Activated naive CD4-positive, alpha-beta T cell treated with anti-CD3 and anti-CD28 coated beads, Interleukin-2, amount 50 U/mL, for 72 hours (primary cell): ENCODE results near the gene MBNL1. TPM values are rescaled to one million over a fixed set of nuclear protein-coding genes. Genes with fewer than 3 reads are reported as not detected.
A peak's percentile ranks its signal among the peaks of the same experiment; 100 is the strongest.

Experiments used
- ATAC-seq, 2 donors: fragments of 150-1000 bp; cut with Tn5 transposase; 2 replicates each; pipeline ENCODE4 v1.10.0; 2021; ENCODE audit warnings: mild to moderate bottlenecking in 2 of 2, moderate library complexity in 2 of 2
- DNase-seq, 2 donors: peaks; one replicate each; pipeline ENCODE4 v3.0.0; 2021 to 2022; ENCODE audit warnings: low spot score in 2 of 2
- H3K27ac Mint-ChIP-seq, 2 donors: one replicate each; pipeline ENCODE4 v1.8.0; 2022; ENCODE audit warnings: mild to moderate bottlenecking in 2 of 2, mixed read lengths in 2 of 2
- H3K36me3 Mint-ChIP-seq, 2 donors: one replicate each; pipeline ENCODE4 v1.8.0; 2022; ENCODE audit warnings: mixed read lengths in 2 of 2
- H3K9me3 Mint-ChIP-seq, 2 donors: one replicate each; pipeline ENCODE4 v1.8.0; 2022; ENCODE audit warnings: mixed read lengths in 2 of 2
- total RNA-seq, 2 donors: library from RNA; stranded (reverse); gene quantifications; one replicate each; pipeline ENCODE4 v1.2.3, GENCODE V29; 2022

Gene MBNL1
- total RNA-seq, 2 donors from 2014 or later = 406 to 425 TPM

DNA sequence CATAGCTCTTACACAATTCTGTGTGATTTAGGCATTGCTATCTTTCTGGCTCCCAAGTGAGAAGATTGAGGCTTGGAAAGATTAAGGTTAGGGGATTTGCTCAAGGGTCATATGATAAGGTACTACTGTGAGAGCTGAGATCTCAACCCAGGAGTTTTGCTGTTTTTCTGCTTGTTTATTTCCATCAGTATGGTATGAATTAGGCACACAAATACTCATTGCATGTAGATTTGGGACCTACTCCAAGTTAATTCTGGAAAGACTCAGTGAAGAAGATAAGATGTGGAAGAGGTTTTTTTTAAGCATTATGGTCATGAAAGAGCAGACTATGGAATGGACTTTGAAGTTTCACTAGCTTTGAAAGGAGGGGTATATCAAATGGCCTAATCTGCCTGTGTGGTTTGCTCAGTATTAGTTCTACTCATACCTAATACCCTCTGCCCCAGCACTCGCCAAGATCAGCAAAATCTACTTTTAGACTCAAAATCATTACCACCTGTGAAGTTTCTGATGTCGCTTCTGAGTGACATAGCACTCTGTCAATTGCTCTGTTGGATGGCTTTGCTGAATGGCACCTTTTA, 12.5 kb downstream of the MBNL1 start:
- no peak for DNase-seq
- H3K9me3 Mint-ChIP-seq = no peaks in the 10 kb centered on the region
- no peaks in the 10 kb centered on the region for H3K36me3 Mint-ChIP-seq
- peak; percentile 23 to 47 for ATAC-seq
- H3K27ac Mint-ChIP-seq = peak overlapping the region; percentile 59 to 78

DNA sequence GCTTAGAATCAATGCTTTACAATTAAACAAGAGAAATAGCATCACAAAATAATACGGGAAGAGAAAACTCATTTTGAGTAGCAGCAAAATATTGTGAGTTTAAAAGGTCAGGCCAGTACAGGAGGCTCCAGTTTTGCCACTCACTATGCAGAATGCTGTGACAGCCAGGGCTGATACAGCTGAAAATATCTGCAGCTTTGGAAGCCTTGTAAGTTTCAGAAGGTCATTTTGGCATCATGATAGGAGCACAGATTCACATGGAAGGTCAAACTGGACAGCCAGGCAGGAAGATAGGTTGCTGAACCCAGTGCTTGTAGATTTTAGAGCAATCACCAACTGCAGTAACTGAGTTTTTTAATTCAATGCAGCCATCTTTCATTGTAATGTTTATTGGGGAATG, 14.1 kb downstream of the MBNL1 start:
- no peak for ATAC-seq
- DNase-seq = no peak
- H3K36me3 Mint-ChIP-seq = peaks cover 0 to under 1% of the 10 kb centered on the region in 2 donors
- peak overlapping the region in 1 of 2 donors; percentile 32 for H3K27ac Mint-ChIP-seq
- no peaks in the 10 kb centered on the region for H3K9me3 Mint-ChIP-seq

DNA sequence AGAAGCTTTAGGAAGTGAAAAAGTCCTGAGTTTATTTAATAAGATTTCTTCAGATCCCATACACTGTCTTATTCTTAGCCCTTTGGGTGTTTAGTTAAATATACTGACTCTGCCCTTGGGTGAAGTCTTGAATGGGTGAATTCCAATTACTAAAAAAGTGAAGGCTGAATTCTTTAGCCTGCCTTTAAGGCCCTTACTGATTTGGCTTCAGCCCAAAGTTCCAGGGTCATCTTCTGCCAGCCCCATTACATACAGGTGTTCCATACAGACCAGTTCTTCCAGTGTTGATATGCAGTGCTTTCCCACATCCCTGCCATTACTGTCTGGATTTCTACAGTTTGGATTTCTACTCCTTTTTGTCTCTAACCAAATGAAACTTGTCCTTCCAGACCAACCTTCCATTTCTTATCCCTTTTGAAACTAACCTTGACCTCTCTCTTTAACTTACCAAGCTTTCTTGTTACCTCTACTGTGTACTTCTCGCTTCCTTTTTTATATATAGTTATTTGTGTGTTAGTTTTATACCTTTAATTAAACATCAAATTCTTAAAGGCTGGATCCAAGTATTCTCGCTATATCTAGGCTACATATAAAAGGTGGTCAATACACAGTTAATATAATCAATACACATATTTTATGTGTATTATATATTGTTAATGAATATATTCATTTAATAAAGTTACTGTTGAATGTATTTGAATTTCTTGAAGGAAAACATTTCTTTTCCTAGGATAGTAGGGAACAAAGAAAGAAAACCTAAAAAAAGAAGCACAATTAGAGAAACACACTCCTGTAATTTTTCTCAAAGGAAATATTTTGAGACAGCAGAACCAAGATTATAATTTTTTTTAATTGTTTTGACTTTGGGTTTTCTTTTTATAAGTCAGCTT, 15.0 kb downstream of the MBNL1 start:
- DNase-seq (no peak), ATAC-seq (no peak)
- Mint-ChIP-seq H3K27ac (peak overlapping the region in 1 of 2 donors; percentile 88), H3K36me3 (peaks cover 0 to 5% of the 10 kb centered on the region in 2 donors), H3K9me3 (no peaks in the 10 kb centered on the region)

DNA sequence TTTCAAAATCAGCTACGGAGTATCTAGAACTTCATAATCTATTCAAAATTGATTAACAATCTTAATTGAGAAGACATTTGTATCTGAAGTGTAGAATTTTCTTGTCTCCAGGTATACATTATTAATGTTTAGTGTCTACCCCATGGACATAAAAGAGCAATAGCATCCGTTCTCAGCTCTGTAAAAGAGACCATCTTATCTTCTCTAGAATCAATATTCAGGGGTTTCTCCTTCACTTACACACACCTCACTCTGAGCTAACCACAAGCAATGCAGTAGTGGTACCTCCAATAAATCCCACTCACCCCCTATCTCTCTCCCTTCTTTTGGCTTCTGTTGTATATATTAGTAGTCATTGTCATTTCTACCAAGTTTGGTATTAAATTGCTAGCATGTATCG, 16.2 kb downstream of the MBNL1 start:
- Mint-ChIP-seq H3K9me3 (no peaks in the 10 kb centered on the region), H3K36me3 (peaks cover 0 to 5% of the 10 kb centered on the region in 2 donors), H3K27ac (peak overlapping the region in 1 of 2 donors; percentile 74)
- DNase-seq (no peak), ATAC-seq (peak; percentile 53 to 74)

DNA sequence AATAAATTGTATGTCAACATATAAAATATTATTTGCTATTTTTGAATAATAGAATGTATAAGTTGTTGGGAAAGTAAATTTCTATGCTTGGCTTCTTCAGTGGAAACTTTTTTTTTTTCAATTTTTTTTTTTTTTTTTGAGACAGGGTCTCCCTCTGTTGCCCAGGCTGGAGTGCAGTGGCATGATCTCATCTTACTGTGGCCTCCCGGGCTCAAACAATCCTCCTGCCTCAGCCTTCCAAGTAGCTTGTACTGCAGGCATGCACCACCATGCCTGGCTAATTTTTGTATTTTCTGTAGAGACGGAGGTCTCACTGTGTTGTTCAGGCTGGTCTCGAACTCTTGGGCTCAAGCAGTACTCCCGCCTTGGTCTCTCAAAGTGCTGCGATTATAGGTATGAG, 16.8 kb downstream of the MBNL1 start:
- peaks cover 0 to 5% of the 10 kb centered on the region in 2 donors for H3K36me3 Mint-ChIP-seq
- ATAC-seq (peak in 1 of 2 donors; percentile 24), DNase-seq (no peak)
- no peaks in the 10 kb centered on the region for H3K9me3 Mint-ChIP-seq
- peak overlapping the region in 1 of 2 donors; percentile 74 for H3K27ac Mint-ChIP-seq

DNA sequence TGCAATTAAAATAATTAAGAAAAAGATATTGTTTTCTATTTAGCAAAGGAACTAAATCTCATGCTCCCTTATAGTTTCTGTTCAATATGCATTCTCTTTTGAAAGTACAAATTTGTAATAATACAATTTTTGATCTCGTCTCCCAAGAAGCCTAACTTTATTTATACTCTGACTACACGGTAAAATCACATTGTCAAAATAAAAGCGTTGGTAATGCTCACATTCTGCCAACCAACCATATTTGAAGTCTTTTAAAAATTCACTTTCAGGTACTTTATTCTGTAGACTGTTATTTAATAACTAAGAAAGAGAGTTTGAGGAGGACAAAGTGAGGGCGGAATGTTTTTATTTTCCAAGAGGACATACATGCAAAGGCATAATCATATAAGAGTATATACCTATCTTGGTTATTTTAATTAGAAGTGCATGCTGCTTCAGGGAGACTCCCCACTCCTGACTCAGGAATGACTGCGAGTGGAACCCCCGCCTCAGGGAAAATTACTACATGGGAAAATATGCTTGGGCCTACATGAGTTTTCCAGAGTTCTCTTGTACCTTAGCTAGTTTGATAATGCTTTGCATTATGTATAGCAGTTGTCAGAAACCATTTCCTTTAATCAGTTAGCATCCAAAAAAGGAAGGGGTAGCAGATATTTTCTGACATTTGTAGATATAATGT, 19.3 kb downstream of the MBNL1 start:
- Mint-ChIP-seq H3K27ac (peak overlapping the region in 1 of 2 donors; percentile 72), H3K36me3 (peaks cover 0 to 5% of the 10 kb centered on the region in 2 donors), H3K9me3 (no peaks in the 10 kb centered on the region)
- ATAC-seq = no peak
- DNase-seq = no peak

DNA sequence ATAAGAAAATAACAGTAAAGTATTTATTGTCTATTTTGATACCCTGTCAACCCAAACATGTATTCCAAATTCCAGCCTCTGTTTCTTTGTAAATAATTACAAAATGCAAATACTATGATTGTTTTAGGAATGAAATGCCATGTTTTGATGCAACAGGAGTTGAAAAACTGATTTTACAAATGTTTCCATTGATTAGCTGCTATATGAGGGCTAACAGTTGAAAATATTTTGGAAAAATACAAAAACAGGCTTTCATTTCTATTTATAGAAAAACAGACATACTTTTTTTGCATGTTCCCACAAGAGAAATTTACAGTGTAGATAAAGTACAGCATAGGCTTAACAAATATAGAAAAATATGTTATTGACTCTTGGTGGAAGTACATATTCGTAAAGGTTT, 20.0 kb downstream of the MBNL1 start:
- Mint-ChIP-seq H3K27ac (no peak overlapping the region), H3K36me3 (peaks cover 0 to 5% of the 10 kb centered on the region in 2 donors), H3K9me3 (no peaks in the 10 kb centered on the region)
- no peak for DNase-seq
- ATAC-seq = no peak

DNA sequence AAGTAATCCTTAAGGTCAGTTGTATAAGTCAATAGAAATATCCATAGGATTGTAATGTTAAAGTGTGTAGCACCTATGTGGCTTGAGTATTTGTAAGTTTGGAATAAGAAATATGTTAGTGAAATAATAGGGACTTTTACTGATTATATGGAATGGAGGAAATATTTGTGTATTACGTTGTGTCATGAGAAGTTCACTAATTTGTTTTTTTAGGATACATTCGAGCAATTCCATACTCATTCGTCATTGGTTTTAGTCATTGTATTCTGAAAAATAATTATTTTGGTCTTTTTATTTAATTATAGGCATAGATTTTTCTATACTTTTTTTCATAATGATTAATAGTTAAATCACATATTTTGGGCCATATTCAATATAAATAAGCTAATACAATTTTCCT, 21.0 kb downstream of the MBNL1 start:
- ATAC-seq = no peak
- peaks cover 0 to 5% of the 10 kb centered on the region in 2 donors for H3K36me3 Mint-ChIP-seq
- no peaks in the 10 kb centered on the region for H3K9me3 Mint-ChIP-seq
- no peak for DNase-seq
- H3K27ac Mint-ChIP-seq = peak overlapping the region in 1 of 2 donors; percentile 53

DNA sequence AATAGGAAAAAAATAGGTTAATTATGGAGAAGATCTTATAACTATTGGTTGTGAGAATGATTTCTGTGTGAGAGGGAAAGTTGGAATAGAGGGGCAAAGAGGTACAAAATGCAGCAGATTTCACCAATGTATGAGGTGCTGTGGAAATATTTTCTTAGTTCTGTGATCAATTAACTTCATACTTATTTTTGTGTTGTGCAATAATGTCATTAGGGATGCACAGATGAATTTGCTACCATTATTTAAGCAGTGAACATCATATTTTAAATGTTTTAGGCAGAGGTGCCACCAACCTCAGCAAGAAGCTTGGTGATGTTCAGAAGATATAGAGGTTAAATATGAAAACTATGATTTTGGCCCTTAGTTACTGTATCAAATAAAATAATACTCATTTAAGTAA, 21.6 kb downstream of the MBNL1 start:
- no peaks in the 10 kb centered on the region for H3K9me3 Mint-ChIP-seq
- ATAC-seq = no peak
- peaks cover 0 to 5% of the 10 kb centered on the region in 2 donors for H3K36me3 Mint-ChIP-seq
- H3K27ac Mint-ChIP-seq = peak overlapping the region in 1 of 2 donors; percentile 53
- no peak for DNase-seq

DNA sequence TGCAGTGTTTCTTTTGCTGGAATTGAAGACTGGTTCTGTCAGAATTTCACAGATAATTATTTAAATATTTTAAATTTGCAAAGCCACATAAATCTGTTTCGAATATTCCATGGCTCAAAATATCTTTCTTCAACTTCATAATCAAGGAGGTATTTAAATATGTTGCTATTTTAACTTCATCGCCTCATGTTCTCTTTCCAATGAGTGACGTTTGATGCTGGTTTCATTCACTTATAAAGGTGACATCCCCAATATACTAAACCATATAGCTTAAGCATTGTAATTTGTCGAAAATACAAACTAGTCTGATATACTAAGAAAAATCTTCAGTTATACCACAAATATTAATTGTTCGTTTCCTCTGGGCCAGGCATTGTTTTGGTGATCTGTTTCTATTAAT, 22.5 kb downstream of the MBNL1 start:
- peaks cover 0 to 5% of the 10 kb centered on the region in 2 donors for H3K36me3 Mint-ChIP-seq
- H3K9me3 Mint-ChIP-seq = no peaks in the 10 kb centered on the region
- H3K27ac Mint-ChIP-seq = peak overlapping the region; percentile 63 to 84
- ATAC-seq (no peak), DNase-seq (no peak)

DNA sequence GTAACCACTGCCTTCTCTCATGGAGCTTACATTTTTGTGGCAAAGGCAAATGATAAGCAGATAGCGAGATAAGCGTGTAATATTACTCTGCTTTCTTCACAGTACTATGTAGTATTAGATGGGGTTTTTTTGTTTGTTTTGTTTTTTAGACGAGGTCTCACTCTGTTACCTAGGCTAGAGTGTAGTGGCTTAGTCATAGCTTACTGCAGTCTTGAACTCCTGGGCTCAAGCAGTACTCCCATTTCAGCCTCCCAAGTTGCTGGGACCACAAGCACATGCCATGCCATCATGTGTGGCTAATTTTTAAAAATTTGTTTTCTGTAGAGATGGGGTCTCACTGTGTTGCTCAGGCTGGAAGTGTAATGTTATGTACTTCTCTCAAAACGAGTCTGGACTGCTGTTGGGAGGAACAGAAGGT, 22.9 kb downstream of the MBNL1 start:
- no peaks in the 10 kb centered on the region for H3K9me3 Mint-ChIP-seq
- ATAC-seq (peak; percentile 52), DNase-seq (no peak)
- peak overlapping the region; percentile 63 to 84 for H3K27ac Mint-ChIP-seq
- H3K36me3 Mint-ChIP-seq = peaks cover 0 to 5% of the 10 kb centered on the region in 2 donors

DNA sequence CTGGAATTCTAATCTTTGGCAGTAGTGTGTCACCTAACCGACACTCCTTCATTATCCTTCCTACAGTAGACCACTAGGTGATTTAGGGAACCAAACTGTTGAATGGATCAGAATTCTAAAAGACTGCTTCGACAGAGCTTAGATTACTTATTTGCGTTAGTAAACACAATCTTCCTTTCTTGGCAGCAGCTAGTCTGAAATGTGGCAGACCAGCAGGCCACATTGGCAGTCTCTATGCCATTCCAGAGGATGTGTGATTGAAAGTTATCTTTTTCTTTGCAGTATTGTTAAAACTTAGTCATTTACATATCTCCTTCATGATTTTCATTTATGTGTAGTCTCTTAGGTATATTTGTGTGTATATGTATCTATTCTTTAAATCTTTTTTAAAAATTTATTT, 23.6 kb downstream of the MBNL1 start:
- Mint-ChIP-seq H3K27ac (peak overlapping the region in 1 of 2 donors; percentile 63), H3K9me3 (no peaks in the 10 kb centered on the region), H3K36me3 (peaks cover 0 to 5% of the 10 kb centered on the region in 2 donors)
- ATAC-seq (no peak), DNase-seq (no peak)

DNA sequence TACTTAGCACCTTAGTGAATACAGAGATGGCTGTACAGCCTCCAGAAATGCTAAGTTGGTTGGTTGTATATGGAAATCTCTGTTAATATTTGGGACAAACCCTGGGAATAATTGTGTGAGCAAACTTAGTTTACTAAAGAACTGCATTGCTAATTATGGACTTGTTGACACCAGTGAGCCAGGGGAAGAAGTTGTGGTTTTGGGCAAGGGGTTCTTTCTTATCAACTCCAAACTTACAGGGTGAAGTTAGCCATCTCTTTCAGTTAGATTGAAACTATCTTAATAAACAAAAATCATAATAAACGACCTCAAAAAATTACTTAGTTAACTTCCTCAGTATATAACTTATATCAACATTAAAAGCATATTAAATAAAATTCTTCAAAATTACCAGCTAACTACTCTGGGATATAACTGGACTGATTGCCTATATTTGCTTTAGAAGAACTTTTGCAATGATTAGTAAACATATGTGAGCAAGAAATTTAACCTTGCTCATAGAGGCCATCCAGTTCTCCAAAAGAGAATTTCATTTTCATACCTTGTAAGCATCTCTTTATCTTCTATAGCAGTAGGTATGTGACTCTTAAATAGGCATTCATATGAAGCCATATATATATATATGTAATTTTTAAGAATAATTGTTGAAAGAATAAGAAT, 24.7 kb downstream of the MBNL1 start:
- ATAC-seq = no peak
- H3K36me3 Mint-ChIP-seq = no peaks in the 10 kb centered on the region
- peak overlapping the region in 1 of 2 donors; percentile 18 for H3K27ac Mint-ChIP-seq
- H3K9me3 Mint-ChIP-seq = no peaks in the 10 kb centered on the region
- no peak for DNase-seq

DNA sequence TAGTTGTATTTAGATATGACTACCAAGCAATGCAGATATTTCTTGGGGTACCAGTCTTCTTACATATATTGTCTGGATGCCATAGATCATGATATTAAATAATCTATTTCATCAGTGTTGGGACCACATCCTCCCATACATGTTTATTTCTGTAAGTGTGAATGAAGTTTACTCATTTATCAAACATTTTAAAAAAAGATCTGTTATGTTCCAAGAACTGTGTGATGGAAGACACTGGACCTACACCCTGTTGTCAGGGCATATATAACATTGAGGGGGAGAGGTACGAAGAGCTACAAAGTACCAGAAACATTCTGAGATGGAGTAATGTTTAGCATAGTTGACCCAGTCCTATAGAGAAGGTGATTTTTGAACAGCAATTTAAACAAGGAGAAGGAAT, 26.6 kb downstream of the MBNL1 start:
- no peaks in the 10 kb centered on the region for H3K9me3 Mint-ChIP-seq
- DNase-seq (no peak), ATAC-seq (no peak)
- H3K36me3 Mint-ChIP-seq = peaks cover 11 to 13% of the 10 kb centered on the region in 2 donors
- peak overlapping the region; percentile 70 to 81 for H3K27ac Mint-ChIP-seq

DNA sequence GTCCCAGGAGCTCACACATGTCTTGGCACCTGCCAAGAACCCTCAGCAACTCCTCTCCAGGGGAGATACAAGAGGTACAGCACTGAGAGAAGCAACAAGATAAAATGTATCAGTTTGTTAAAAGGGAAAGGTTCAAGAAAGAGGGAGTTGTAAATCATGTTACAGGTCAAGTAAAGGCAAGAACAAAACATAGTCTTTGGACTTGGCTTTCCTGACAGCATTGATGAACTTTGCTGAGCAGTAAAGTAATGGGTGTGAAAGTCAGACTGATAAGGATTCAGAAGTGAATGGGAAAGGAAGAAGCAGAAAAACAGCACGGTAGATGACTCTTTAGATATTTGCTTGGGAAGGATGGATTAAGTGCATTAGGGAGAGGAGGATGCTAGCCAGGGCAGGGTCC, 27.1 kb downstream of the MBNL1 start:
- ATAC-seq = no peak
- Mint-ChIP-seq H3K9me3 (no peaks in the 10 kb centered on the region), H3K27ac (peak overlapping the region; percentile 70 to 81), H3K36me3 (peaks cover 11 to 13% of the 10 kb centered on the region in 2 donors)
- DNase-seq = no peak

DNA sequence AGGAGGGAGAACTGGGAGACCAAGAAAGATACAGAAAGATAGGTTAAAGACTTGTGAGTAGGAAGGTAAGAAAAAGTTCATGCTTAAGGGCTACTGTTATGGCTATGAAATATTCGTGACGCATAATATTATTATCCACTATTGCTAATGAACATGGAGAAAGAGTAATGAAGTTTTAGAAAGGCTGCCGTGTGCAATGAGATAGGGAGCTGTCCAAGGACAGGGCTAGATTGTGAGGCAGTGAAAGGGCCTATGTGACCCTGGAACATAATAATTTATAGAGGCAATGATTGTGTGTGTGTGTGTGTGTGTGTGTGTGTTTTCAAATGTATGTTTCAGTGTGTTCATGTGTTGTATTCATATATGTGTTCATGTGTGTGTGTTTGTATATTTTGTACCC, 27.7 kb downstream of the MBNL1 start:
- H3K36me3 Mint-ChIP-seq = peaks cover 11 to 18% of the 10 kb centered on the region in 2 donors
- DNase-seq (no peak), ATAC-seq (no peak)
- no peaks in the 10 kb centered on the region for H3K9me3 Mint-ChIP-seq
- peak overlapping the region; percentile 70 to 81 for H3K27ac Mint-ChIP-seq
